CD14-positive monocyte (primary cell): ENCODE results near the gene CHST7. TPM values are rescaled to one million over a fixed set of nuclear protein-coding genes. Genes with fewer than 3 reads are reported as not detected.

ENCODE experiments used
- DNase-seq, 3 donors: peaks; one replicate each; pipeline ENCODE4 v3.0.0-alpha.2; 2011 to 2022
- H2AFZ ChIP-seq: 2 replicates; pipeline ENCODE4 v1.6.0; 2012; ENCODE audit warnings: mild to moderate bottlenecking, low read depth, low read length, inconsistent platforms; ENCODE audit not compliant: insufficient read depth, poor library complexity, severe bottlenecking
- H3K27ac ChIP-seq, 2 donors: 1 replicate in 1 of 2; 2 replicates in 1 of 2; pipeline ENCODE4 v1.5.1; 2012 to 2013; ENCODE audit warnings: low read length in 2 of 2, control low read depth in 1 of 2, inconsistent platforms in 1 of 2, low read depth in 1 of 2, mild to moderate bottlenecking in 1 of 2
- H3K27me3 ChIP-seq, 2 donors: one replicate each; pipeline versions ENCODE4 v1.6.0 to v1.6.1; 2011 to 2013; ENCODE audit warnings: low read length in 2 of 2; ENCODE audit not compliant: control insufficient read depth in 2 of 2, insufficient read depth in 2 of 2
- H3K36me3 ChIP-seq, 2 donors: replicated peaks in 1 of 2; 1 replicate in 1 of 2; 2 replicates in 1 of 2; pipeline versions ENCODE4 v1.5.1 to v1.6.1; 2012 to 2013; ENCODE audit warnings: low read length in 2 of 2, control low read depth in 1 of 2, inconsistent platforms in 1 of 2, mild to moderate bottlenecking in 1 of 2; ENCODE audit not compliant: insufficient read depth in 2 of 2, control insufficient read depth in 1 of 2
- H3K4me1 ChIP-seq, 2 donors: 1 replicate in 1 of 2; 2 replicates in 1 of 2; pipeline versions ENCODE4 v1.5.1 to v1.6.1; 2012 to 2013; ENCODE audit warnings: low read length in 2 of 2, control low read depth in 1 of 2, inconsistent platforms in 1 of 2, mild to moderate bottlenecking in 1 of 2, moderate library complexity in 1 of 2; ENCODE audit not compliant: insufficient read depth in 2 of 2, control insufficient read depth in 1 of 2
- H3K4me2 ChIP-seq: replicated peaks from 2 replicates; pipeline ENCODE3; 2012; ENCODE audit warnings: low read length, moderate library complexity, mild to moderate bottlenecking; ENCODE audit not compliant: poor library complexity, severe bottlenecking; ENCODE audit errors: extremely low read depth
- H3K4me3 ChIP-seq, 3 experiments: fragments of 200-600 bp in 1 of 3; sonication (generic) in 1 of 3; replicated peaks in 1 of 3; 1 replicate in 2 of 3; 2 replicates in 1 of 3; pipeline ENCODE4 v1.5.1; 2011 to 2013; ENCODE audit warnings: low read length in 3 of 3, mild to moderate bottlenecking in 3 of 3, control low read depth in 2 of 3, low read depth in 2 of 3, inconsistent platforms in 1 of 3, moderate library complexity in 1 of 3
- H3K79me2 ChIP-seq: 2 replicates; pipeline ENCODE4 v1.6.0; 2012; ENCODE audit warnings: mild to moderate bottlenecking, control low read depth, inconsistent platforms, low read length, moderate library complexity; ENCODE audit not compliant: insufficient read depth
- H3K9ac ChIP-seq: 2 replicates; pipeline ENCODE4 v1.6.0; 2017; ENCODE audit warnings: low read length, mild to moderate bottlenecking; ENCODE audit not compliant: insufficient read depth, poor library complexity, severe bottlenecking
- H3K9me3 ChIP-seq, 2 donors: replicated peaks in 1 of 2; 1 replicate in 1 of 2; 2 replicates in 1 of 2; pipeline versions ENCODE4 v1.5.1 to v1.6.1; 2012 to 2013; ENCODE audit warnings: low read length in 2 of 2, control low read depth in 1 of 2; ENCODE audit not compliant: control insufficient read depth in 1 of 2, insufficient read depth in 1 of 2
- H4K20me1 ChIP-seq: 2 replicates; pipeline ENCODE4 v1.6.0; 2012; ENCODE audit warnings: mild to moderate bottlenecking, low read length, control low read depth, moderate library complexity; ENCODE audit not compliant: insufficient read depth
- H3K27ac Mint-ChIP-seq, 7 donors: one replicate each; pipeline ENCODE4 v1.8.0; 2020; ENCODE audit warnings: mild to moderate bottlenecking in 7 of 7, mixed read lengths in 7 of 7, moderate library complexity in 6 of 7, inconsistent platforms in 2 of 7
- H3K27me3 Mint-ChIP-seq, 3 donors: one replicate each; pipeline ENCODE4 v1.8.0; 2021 to 2022; ENCODE audit warnings: low read depth in 3 of 3, mild to moderate bottlenecking in 3 of 3, mixed read lengths in 3 of 3, moderate library complexity in 3 of 3, inconsistent platforms in 1 of 3
- H3K36me3 Mint-ChIP-seq, 2 donors: one replicate each; pipeline ENCODE4 v1.8.0; 2020; ENCODE audit warnings: mixed read lengths in 2 of 2, inconsistent platforms in 1 of 2, mild to moderate bottlenecking in 1 of 2
- H3K4me1 Mint-ChIP-seq: one replicate; pipeline ENCODE4 v1.8.0; 2020; ENCODE audit warnings: mild to moderate bottlenecking, mixed read lengths
- H3K4me3 Mint-ChIP-seq, 2 donors: one replicate each; pipeline ENCODE4 v1.8.0; 2020; ENCODE audit warnings: mild to moderate bottlenecking in 2 of 2, mixed read lengths in 2 of 2, moderate library complexity in 1 of 2
- H3K9me3 Mint-ChIP-seq, 7 donors: one replicate each; pipeline ENCODE4 v1.8.0; 2020 to 2022; ENCODE audit warnings: mixed read lengths in 7 of 7, mild to moderate bottlenecking in 6 of 7, moderate library complexity in 6 of 7, inconsistent platforms in 2 of 7
- CTCF ChIP-seq: fragments of 200-600 bp; IDR thresholded peaks from one replicate; pipeline ENCODE4 v1.8.0; 2022; ENCODE audit warnings: antibody characterized with exemption, mild to moderate bottlenecking
- WGBS: methylation state at CpG from one replicate; pipeline ENCODE4 v1.1.5; 2013; ENCODE audit warnings: missing lambda C conversion rate; ENCODE audit not compliant: insufficient coverage; 5-methylcytosine and 5-hydroxymethylcytosine counted together
- intact Hi-C, 2 donors: fragments of 100-400 bp; cut with micrococcal nuclease; formaldehyde crosslinking; loops; one replicate each; pipeline versions ENCODE4 v1.15.0 to v1.15.1; 2023
- polyA plus RNA-seq, 3 donors: library from polyadenylated mRNA; depleted of rRNA in 1 of 3; unstranded in 2 of 3; stranded (reverse) in 1 of 3; fragments of 300-500 nt in 2 of 3; fragments of >200 nt in 1 of 3; fragmentation: Illumina TruSeq in 2 of 3; gene quantifications; 1 replicate in 2 of 3; 2 replicates in 1 of 3; pipeline ENCODE4 v1.2.3, GENCODE V29; 2012 to 2021

CHST7 gene
- polyA plus RNA-seq, 3 donors = 6.6 to 19.2 (median 8.3) TPM

- peak; percentile 90 to 95 (median 92) for DNase-seq
- peak within 1 kb of the TSS; percentile 49 for H2AFZ ChIP-seq
- no peak for TF ChIP-seq CTCF
Observed at GRCh38 chrX:46545111-46546005, 28.2 kb upstream of the CHST7 start, which contains the start of gene ZNF674. TSS of gene ZNF674 (minus strand) at chrX:46545421. CDS start at chrX:46542087, 3,334 bp downstream.

GRCh38 chrX:46547857-46548256, 25.7 kb upstream of the CHST7 start:
- no peak overlapping the region for H2AFZ ChIP-seq
- Mint-ChIP-seq H3K36me3 (peaks cover 8 to 9% of the 10 kb centered on the region in 2 donors), H3K27me3 (peaks cover 0 to 6% (median 0%) of the 10 kb centered on the region in 3 donors), H3K4me1 (peaks cover 24% of the 10 kb centered on the region), H3K4me3 (no peak overlapping the region), H3K9me3 (peaks cover 0 to 3% (median 0%) of the 10 kb centered on the region in 7 donors), H3K27ac (no peak overlapping the region)
- H3K4me1 ChIP-seq = peaks cover 23 to 25% of the 10 kb centered on the region in 2 donors
- H3K4me3 ChIP-seq = no peak overlapping the region
- no peak overlapping the region for H3K4me2 ChIP-seq
- no peak for TF ChIP-seq CTCF
- H3K27me3 ChIP-seq = no peaks in the 10 kb centered on the region
- H3K36me3 ChIP-seq = no peaks in the 10 kb centered on the region
- WGBS = 100% methylated on average over 1 of the region's 6 CpGs
- H3K9ac ChIP-seq = no peak overlapping the region
- no peaks in the 10 kb centered on the region for H4K20me1 ChIP-seq
- H3K9me3 ChIP-seq = no peaks in the 10 kb centered on the region
- no peak overlapping the region for H3K27ac ChIP-seq
- intact Hi-C loops = no loop called here
- H3K79me2 ChIP-seq = peaks cover 38% of the 10 kb centered on the region
- no peak for DNase-seq

More at GRCh38 chrX:46545111-46546005, 28.2 kb upstream of the CHST7 start, which contains the start of gene ZNF674:
- H3K4me3 Mint-ChIP-seq = peak within 1 kb of the TSS; percentile 88 to 94
- Histone ChIP-seq H3K4me3 (peak within 1 kb of the TSS; percentile 51 to 81 (median 80)), H3K27ac (peak within 1 kb of the TSS; percentile 88 to 93), H3K9ac (peak within 1 kb of the TSS; percentile 79), H3K79me2 (peaks cover 38% of the 10 kb centered on the region), H3K36me3 (peaks cover 0 to 7% of the 10 kb centered on the region in 2 donors), H3K4me2 (peak within 1 kb of the TSS; percentile 72), H3K4me1 (peaks cover 23 to 25% of the 10 kb centered on the region in 2 donors), H3K9me3 (no peaks in the 10 kb centered on the region), H3K27me3 (no peaks in the 10 kb centered on the region), H4K20me1 (no peaks in the 10 kb centered on the region)
- H3K4me1 Mint-ChIP-seq = peaks cover 24% of the 10 kb centered on the region
- 0% methylated on average over 42 of the region's 57 CpGs for WGBS
- peaks cover 0 to 3% (median 0%) of the 10 kb centered on the region in 7 donors for H3K9me3 Mint-ChIP-seq
- peaks cover 0 to 14% (median 0%) of the 10 kb centered on the region in 3 donors for H3K27me3 Mint-ChIP-seq
- H3K27ac Mint-ChIP-seq = peak within 1 kb of the TSS; percentile 98 to 100 (median 99)
- intact Hi-C loops = no loop called here
- peaks cover 14% of the 10 kb centered on the region in 2 donors for H3K36me3 Mint-ChIP-seq
